ENCODE results near the gene DZIP3.

DNA sequence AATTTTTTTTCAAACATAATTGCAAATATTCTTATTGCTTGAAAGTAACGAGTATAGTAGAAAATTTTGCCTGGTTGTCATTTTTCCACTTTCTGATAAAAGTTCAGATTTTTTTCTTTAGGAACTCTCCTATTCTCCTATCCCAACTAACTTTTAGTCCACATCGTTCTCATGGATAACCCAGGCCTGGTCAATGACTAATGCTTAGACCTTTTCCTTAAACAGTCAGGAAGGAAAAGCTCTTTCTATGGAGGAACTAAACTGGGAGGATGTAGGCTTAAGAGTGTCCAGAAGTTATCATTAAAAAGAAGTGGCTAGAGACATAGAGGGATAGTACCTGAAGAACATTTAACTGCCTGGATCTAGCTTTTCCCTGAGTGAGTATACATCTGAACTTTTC is 27.0 kb upstream of the DZIP3 start:
- TF ChIP-seq PHF8 (conservative IDR thresholded peaks at IDR 0.05; ENCODE audit: low read depth, low read length), result no peak
- no peak for TF ChIP-seq GTF2F1 (IDR thresholded peaks at IDR 0.05; ENCODE audit: borderline replicate concordance, low read depth, low read length)
- TF ChIP-seq RXRA (IDR thresholded peaks at IDR 0.05; ENCODE audit: insufficient read depth, low read depth, low read length), result no peak
- no peak for TF ChIP-seq GABPA (IDR thresholded peaks at IDR 0.05; ENCODE audit: borderline replicate concordance, insufficient read depth, low read length)
- no peak for TF ChIP-seq BACH1 (IDR thresholded peaks at IDR 0.05; ENCODE audit: low read length)
- no peak for TF ChIP-seq EZH2 (IDR thresholded peaks at IDR 0.05; ENCODE audit: low read depth, low read length, severe bottlenecking)
- no peak for TF ChIP-seq NRF1 (IDR thresholded peaks at IDR 0.05; ENCODE audit: low read depth, low read length)
- no peak for TF ChIP-seq EGR1 (IDR thresholded peaks at IDR 0.05; ENCODE audit: borderline replicate concordance, low read depth, low read length)
- no peak for TF ChIP-seq ZNF274 (IDR thresholded peaks at IDR 0.05; ENCODE audit: borderline replicate concordance, extremely low read depth, low read length)
- TF ChIP-seq SIN3A (conservative IDR thresholded peaks at IDR 0.05 in 1 of 2, IDR thresholded peaks at IDR 0.05 in 1 of 2; ENCODE audit: low read depth in 1 of 2, low read length in 2 of 2), result no peak

All from H1 (cell line).